A673 (cell line): ENCODE data around the gene FAM83G. TPM values are rescaled to one million over a fixed set of nuclear protein-coding genes. Genes with fewer than 3 reads are reported as not detected.

Experiments
- BruUV-seq: library from RNA; stranded (reverse); fragments of 400-500 nt; replicated peaks from 2 replicates; lab custom pipeline; 2021; lab: Mats Ljungman, UMichigan
- CTCF ChIA-PET: fragments of 300-600 bp; sonication (Branson Sonifier 250); formaldehyde crosslinking; loops from one replicate; lab custom pipeline; 2022; ENCODE audit warnings: antibody characterized with exemption; lab: Charles Lee
- POLR2A ChIA-PET: fragments of 300-600 bp; sonication (Branson Sonifier 250); formaldehyde crosslinking; loops from one replicate; lab custom pipeline; 2022; ENCODE audit warnings: antibody characterized with exemption; ENCODE audit not compliant: low non-redundant PET; lab: Charles Lee
- DNase-seq: peaks from one replicate; pipeline ENCODE4 v3.0.0-alpha.2; 2015; ENCODE audit warnings: low spot score
- H3K27ac ChIP-seq: fragments of 200-600 bp; sonication (generic); 2 replicates; pipeline ENCODE4 v1.5.1; 2016; ENCODE audit warnings: mixed run types, low read depth, mild to moderate bottlenecking, mixed read lengths, antibody characterized with exemption, low read length; ENCODE audit not compliant: poor library complexity, severe bottlenecking
- H3K27me3 ChIP-seq: fragments of 200-600 bp; sonication (generic); replicated peaks from 2 replicates; pipeline ENCODE4 v1.6.1; 2017; ENCODE audit warnings: mixed run types, low read depth, mild to moderate bottlenecking, mixed read lengths, antibody characterized with exemption, low read length; ENCODE audit not compliant: insufficient read depth, poor library complexity
- H3K36me3 ChIP-seq: fragments of 200-600 bp; sonication (generic); 2 replicates; pipeline ENCODE4 v1.6.1; 2016; ENCODE audit warnings: mixed run types, mild to moderate bottlenecking, mixed read lengths, antibody characterized with exemption, low read length; ENCODE audit not compliant: insufficient read depth, poor library complexity, severe bottlenecking
- H3K4me1 ChIP-seq: fragments of 200-600 bp; sonication (generic); 2 replicates; pipeline ENCODE4 v1.6.1; 2017; ENCODE audit warnings: mixed run types, mild to moderate bottlenecking, mixed read lengths, antibody characterized with exemption, low read length; ENCODE audit not compliant: insufficient read depth, poor library complexity, severe bottlenecking
- H3K4me3 ChIP-seq: fragments of 200-600 bp; sonication (generic); 2 replicates; pipeline ENCODE4 v1.5.1; 2016; ENCODE audit warnings: low read depth, mixed run types, mild to moderate bottlenecking, mixed read lengths, low read length; ENCODE audit not compliant: poor library complexity, severe bottlenecking
- H3K9me3 ChIP-seq: fragments of 200-600 bp; sonication (generic); 2 replicates; pipeline ENCODE4 v1.6.1; 2016; ENCODE audit warnings: mixed run types, low read depth, mild to moderate bottlenecking, mixed read lengths, antibody characterized with exemption, low read length; ENCODE audit not compliant: poor library complexity, severe bottlenecking
- CTCF ChIP-seq: fragments of 300-800, 200-600 bp; sonication (generic); conservative IDR thresholded peaks from 2 replicates; pipeline ENCODE4 v1.5.1; 2017; ENCODE audit warnings: low read depth, mild to moderate bottlenecking, antibody characterized with exemption, low read length, moderate library complexity, mixed read lengths
- EZH2 ChIP-seq: fragments of 200-600 bp; sonication (generic); IDR thresholded peaks from 2 replicates; pipeline ENCODE4 v1.6.1; 2017; ENCODE audit warnings: borderline replicate concordance, low read depth, mild to moderate bottlenecking, mixed read lengths, antibody characterized with exemption, low read length; ENCODE audit not compliant: poor library complexity, severe bottlenecking
- intact Hi-C: fragments of 100-400 bp; cut with micrococcal nuclease; formaldehyde crosslinking; loops from one replicate; pipeline ENCODE4 v1.10.0; 2022; ENCODE audit not compliant: unreplicated experiment
- total RNA-seq: library from RNA; stranded (reverse); gene quantifications from 2 replicates; pipeline ENCODE4 v1.2.3, GENCODE V29; 2021

Gene FAM83G
- total RNA-seq, 1 experiment from 2014 or later = 12.4 TPM

- no peak for TF ChIP-seq CTCF
- no TSS peak for BruUV-seq
- no peaks in the 10 kb centered on the region for H3K4me1 ChIP-seq
- H3K36me3 ChIP-seq = no peaks in the 10 kb centered on the region
- no peaks in the 10 kb centered on the region for H3K9me3 ChIP-seq
- no peak overlapping the region for H3K4me3 ChIP-seq
- intact Hi-C loops = no loop called here
- CTCF ChIA-PET = no interaction called here
- no peak for DNase-seq
- H3K27me3 ChIP-seq = no peaks in the 10 kb centered on the region
- no peak overlapping the region for H3K27ac ChIP-seq
- POLR2A ChIA-PET = no interaction called here
These were observed 8.7 kb upstream of the FAM83G start for GRCh38 chr17:19013226-19013625.

- BruUV-seq = no TSS peak
- CTCF ChIA-PET = no interaction called here
These were observed 7.9 kb upstream of the FAM83G start for GRCh38 chr17:19012171-19013080.

GRCh38 chr17:19011581-19011980 lies 7.0 kb upstream of the FAM83G start:
- Histone ChIP-seq H3K9me3 (no peaks in the 10 kb centered on the region), H3K4me1 (no peaks in the 10 kb centered on the region), H3K36me3 (no peaks in the 10 kb centered on the region), H3K4me3 (no peak overlapping the region), H3K27ac (no peak overlapping the region), H3K27me3 (no peaks in the 10 kb centered on the region)
- no peak for DNase-seq
- BruUV-seq = no TSS peak
- ChIA-PET POLR2A (interaction anchor here (0.6 kb wide), 1 partner anchor 9 kb away, joined by 3 read pairs; no protein-coding TSS in a partner anchor), CTCF (no interaction called here)
- TF ChIP-seq EZH2 = no peak
- TF ChIP-seq CTCF = no peak
- intact Hi-C loops = no loop called here

More at GRCh38 chr17:19012171-19013080, 7.9 kb upstream of the FAM83G start:
- no peaks in the 10 kb centered on the region for H3K4me1 ChIP-seq
- TF ChIP-seq EZH2 (no peak), CTCF (no peak)
- H3K27ac ChIP-seq = no peak overlapping the region
- no peak for DNase-seq
- no peak overlapping the region for H3K4me3 ChIP-seq
- intact Hi-C loops = no loop called here
- no peaks in the 10 kb centered on the region for H3K27me3 ChIP-seq
- POLR2A ChIA-PET = no interaction called here
- H3K9me3 ChIP-seq = no peaks in the 10 kb centered on the region
- H3K36me3 ChIP-seq = no peaks in the 10 kb centered on the region
